HL-60 (cell line): ENCODE results near the gene PASK.

Experiments
- CTCF ChIP-seq: IDR thresholded peaks from one replicate; pipeline ENCODE4 v1.5.1; 2011; ENCODE audit warnings: low read length, control low read depth, inconsistent platforms; ENCODE audit not compliant: insufficient read depth
- GABPA ChIP-seq: IDR thresholded peaks from 2 replicates; pipeline ENCODE4 v1.6.1; 2012; ENCODE audit warnings: low read depth
- POLR2AphosphoS5 ChIP-seq: IDR thresholded peaks from 2 replicates; pipeline ENCODE4 v1.6.1; 2012; ENCODE audit warnings: low read depth
- REST ChIP-seq: IDR thresholded peaks from 2 replicates; pipeline ENCODE4 v1.6.1; 2012; ENCODE audit warnings: low read depth; ENCODE audit not compliant: insufficient replicate concordance
- SPI1 ChIP-seq: IDR thresholded peaks from 2 replicates; pipeline ENCODE4 v1.6.1; 2012; ENCODE audit warnings: low read depth, mild to moderate bottlenecking, borderline replicate concordance

- TF ChIP-seq POLR2AphosphoS5, result no peak
- no peak for TF ChIP-seq CTCF
- TF ChIP-seq REST, result no peak
- TF ChIP-seq SPI1, result no peak
- no peak for TF ChIP-seq GABPA
Observed at GRCh38 chr2:241149675-241149924, 328 bp upstream of the PASK start.
